Endothelial cell of umbilical vein (primary cell): ENCODE results near the gene LDHD.

Experiments used
- CTCF ChIP-seq, 2 donors: IDR thresholded peaks; 1 replicate in 1 of 2; 2 replicates in 1 of 2; pipeline ENCODE4 v1.5.1; 2011; ENCODE audit warnings: low read length in 2 of 2, mild to moderate bottlenecking in 2 of 2, moderate library complexity in 2 of 2, control low read depth in 1 of 2, inconsistent platforms in 1 of 2, low read depth in 1 of 2; ENCODE audit not compliant: insufficient read depth in 1 of 2; ENCODE audit errors: extremely low read depth in 1 of 2
- POLR2A ChIP-seq: IDR thresholded peaks from 2 replicates; pipeline ENCODE4 v1.6.1; 2012; ENCODE audit warnings: low read depth, mild to moderate bottlenecking, control low read depth, low read length

GRCh38 chr16:75100603-75100990, 16.0 kb downstream of the LDHD start:
- no peak for TF ChIP-seq POLR2A
- TF ChIP-seq CTCF (IDR thresholded peaks at IDR 0.05; ENCODE audit: extremely low read depth in 1 of 2, insufficient read depth in 1 of 2, low read depth in 1 of 2, low read length in 2 of 2): no peak
